NCI-H748 (cell line): ENCODE data around the gene PDE3B.
"Not testable (repeated sequence)": the region's sequence is repeated elsewhere in the genome, so short reads cannot be mapped to it uniquely, and the experiment has no call there.

ENCODE experiments used
- DNase-seq: peaks from one replicate; lab custom pipeline; 2025; ENCODE audit not compliant: unreplicated experiment; lab: John Stamatoyannopoulos, UW

The PDE3B gene

DNA sequence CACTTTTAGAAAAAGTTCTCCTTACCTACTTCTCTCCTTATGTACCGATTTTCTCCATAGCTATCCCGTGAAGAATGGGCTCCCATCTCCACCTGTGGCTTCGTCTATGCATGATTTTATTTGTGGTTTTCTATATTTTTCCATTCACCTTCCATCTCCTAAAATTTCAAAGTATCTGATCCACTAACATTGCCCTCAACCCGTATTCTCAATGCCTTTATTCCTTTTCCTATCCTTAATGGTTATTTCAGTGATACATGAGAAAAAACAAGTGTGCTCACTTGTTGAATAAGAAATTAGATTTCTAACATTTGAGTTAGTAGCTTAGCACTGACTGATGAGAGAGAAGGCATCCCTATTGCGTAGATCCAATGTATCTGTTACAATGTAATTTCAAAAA, 231.6 kb downstream of the PDE3B start:
- DNase-seq: no peak

GRCh38 chr11:14881576-14882193, 238.1 kb downstream of the PDE3B start:
- DNase-seq: no peak

DNA sequence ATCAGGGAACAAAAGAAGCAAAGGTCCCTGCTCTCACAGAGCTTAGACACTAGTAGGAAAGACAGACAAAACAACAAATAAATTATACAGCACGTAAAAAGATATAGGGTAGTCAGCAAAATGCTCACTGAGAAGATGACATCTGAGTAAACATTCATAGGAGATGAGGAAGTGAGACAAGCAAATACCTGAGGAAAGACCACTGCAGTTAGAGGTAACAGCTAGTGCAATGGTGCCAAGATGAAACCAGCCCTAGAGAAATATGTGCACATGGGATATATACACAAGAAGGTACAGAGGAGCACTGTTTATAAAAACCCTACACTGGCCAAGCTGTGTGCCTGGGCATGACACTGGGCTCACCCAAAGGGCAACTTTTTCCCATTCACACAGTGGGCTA, 238.6 kb downstream of the PDE3B start:
- no peak for DNase-seq

- not testable (repeated sequence) for DNase-seq
Measured at GRCh38 chr11:14883683-14884082, 240.1 kb downstream of the PDE3B start.

DNA sequence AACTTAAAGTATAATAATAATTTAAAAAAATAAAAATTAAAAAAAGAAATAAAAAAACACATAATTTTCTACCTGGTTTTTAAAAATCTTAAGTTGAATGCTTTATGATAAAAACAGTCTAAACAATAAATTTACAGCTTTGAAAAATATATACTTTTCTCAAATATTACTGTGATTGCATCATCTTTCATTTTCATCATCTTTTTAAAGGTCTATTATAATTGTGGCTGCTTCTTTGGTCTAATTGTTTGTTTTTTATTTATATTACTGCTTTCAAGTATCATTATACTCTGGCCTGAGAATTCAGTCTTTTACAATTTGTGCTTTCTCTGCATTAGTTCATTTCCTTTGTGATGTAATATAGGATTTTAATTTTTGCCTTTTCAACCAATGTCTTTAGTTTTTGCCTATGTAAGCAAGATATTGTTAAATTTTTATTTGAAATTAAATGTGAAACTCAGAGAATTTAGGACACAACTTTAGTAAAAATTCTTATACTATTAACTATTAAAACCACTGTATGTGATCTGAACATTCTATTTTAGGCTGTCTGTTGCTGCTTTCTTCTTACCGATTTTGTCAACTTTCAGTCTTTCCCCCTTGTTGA, 241.2 kb downstream of the PDE3B start:
- no peak for DNase-seq

DNA sequence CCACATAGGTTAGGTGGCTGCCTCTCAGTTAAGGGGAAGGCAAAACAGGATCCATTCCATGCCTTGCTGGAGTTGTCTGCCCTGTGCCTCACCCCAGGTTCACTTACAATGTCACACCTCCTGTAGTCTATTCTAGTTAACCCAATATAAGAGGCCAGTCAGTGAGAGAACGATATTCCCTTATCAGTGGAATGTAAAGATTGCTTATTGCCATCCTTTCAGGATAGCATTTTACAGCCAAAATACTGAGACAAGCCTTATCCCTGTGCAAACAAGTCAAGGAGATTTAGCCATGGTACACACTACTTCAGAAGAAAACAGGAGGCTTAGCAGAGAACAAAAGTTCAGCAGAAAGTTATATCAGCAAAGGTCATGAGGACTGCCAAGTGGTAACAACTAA, 242.9 kb downstream of the PDE3B start:
- no peak for DNase-seq

DNA sequence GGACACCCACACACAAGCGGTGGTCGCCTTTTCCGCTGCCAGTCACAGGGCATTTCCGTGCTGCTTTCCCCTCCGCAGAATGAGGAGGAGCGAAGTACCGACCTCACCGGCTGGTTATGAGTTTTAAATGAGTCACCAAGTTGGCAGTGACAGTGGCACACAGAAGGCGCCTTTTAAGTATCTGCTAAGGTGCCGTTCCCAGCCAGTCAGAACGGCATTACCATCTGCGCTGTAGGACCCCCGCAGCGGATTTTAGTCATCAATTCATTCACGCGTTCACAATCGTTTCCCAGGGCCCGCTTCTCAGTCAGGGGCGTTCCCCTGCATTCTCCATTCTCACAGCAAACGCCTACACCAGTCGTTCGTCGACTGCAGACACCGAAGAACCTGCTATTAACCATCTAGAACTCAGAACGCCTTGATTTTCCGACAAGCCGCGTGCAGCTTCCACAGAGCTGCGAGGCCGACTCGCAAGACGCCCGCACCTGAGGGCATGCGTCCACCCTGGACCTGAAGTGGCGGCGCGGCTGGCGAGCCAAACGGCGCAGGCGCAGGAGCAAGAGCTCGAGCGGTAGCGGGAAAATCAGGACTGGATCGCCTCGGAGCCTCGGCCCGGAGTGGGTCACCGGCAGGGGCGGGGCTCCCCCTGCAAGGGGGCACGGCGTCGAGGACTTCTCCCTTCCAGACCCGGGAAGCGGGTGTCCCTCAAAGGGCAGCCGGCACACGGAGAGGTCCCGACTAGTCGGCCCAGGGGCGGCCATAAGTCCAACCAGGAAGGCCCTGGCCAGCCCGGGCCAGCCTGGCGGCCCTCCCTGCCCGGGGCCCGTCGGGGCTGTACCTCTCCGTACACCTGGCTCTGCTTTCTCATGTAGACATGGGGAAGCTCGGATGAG, 247.8 kb downstream of the PDE3B start:
- DNase-seq: peak; percentile 82

DNA sequence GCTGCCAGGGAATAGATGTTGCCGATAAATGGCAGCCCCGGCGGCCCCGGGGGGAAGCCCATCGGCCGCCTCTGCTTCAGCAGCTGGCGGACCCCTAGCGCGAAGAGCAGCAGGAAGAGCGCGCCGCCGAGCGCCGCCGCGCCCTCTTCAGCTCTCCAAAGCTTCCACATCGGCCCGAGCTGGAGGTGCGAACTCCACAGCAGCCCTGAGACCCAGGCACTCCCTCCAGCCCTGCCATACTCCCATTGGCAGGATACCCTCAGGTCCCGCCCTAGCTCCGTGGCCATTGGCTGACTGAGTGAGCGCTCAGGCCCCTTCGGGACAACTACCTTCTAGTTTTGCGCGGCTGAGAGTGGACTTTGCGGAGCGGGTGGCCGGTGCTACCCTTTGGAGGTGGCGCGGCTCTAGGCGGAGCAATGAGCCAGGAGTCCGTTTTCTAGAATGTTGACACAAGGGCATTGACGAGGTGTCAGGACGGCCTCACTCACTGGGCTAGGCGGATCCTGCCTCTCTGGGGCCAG, 248.5 kb downstream of the PDE3B start, which contains the start of gene CYP2R1:
TSS of gene CYP2R1 (minus strand) at position 196 of the 521 bp plus-strand sequence. CDS start at position 170, 26 bp downstream.
- DNase-seq: peak; percentile 96

DNA sequence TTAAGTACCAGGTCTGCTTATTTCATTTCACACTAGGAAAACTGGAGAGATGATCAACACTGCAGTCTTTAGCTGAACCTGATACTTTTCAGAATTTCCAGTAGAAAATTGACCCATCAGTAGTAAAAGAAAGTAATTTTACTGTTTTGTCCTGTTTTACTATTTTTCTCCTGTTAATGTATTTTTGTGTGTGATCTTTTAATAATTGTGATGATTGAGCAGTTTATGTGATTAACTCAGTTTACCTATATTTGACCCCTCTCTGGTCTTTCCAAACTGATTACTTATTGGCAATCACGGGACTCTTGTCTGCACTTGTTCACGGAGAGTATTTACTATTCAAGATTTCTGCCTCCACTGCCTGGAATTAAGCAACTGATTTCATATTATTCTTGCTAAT, 249.0 kb downstream of the PDE3B start:
- DNase-seq: no peak

GRCh38 chr11:14894657-14895598, 251.3 kb downstream of the PDE3B start:
- no peak for DNase-seq

DNA sequence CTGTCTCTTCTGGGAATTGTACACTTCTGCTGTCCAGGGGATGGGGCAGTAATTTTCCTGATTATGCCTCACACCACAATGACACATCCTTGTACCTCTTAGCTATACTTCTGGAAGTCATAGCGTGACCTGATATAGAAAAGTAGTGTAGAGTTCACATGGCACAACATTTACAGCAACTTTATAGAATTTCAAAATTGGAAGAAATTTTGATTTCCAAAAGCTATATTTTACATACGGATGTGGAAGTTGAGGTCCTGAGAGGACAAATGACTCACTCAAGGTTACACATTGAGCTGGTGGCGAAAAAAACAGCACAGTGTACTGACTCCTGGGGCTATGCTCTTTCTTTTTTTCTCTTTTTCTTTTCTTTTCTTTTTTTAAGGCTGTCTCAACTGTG, 254.8 kb downstream of the PDE3B start:
- no peak for DNase-seq

GRCh38 chr11:14898906-14899305, 255.3 kb downstream of the PDE3B start:
- no peak for DNase-seq

- DNase-seq: no peak
Measured at GRCh38 chr11:14902650-14903350, 259.2 kb downstream of the PDE3B start.

GRCh38 chr11:14904745-14905103, 261.1 kb downstream of the PDE3B start:
- no peak for DNase-seq

- no peak for DNase-seq
Measured at GRCh38 chr11:14905104-14906033, 261.8 kb downstream of the PDE3B start.

DNA sequence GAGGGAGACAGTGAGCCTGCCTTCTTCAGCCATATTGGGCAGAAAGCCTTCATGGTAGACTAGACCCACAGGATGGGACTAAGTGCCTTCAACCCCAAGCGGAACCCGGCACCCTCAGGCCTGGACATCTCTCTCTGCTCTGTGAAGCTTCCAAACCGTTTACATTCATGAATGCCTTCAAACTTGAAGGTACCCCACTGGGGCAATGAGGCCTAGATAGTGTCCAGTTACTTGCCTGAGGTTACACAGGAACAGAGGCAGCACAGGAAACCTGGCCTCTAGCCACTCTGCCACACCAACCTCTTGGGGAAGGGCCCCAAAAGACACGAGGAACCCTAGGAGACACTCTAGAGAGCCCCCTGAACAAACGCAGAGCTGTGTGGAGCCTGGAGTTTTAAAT, 263.0 kb downstream of the PDE3B start:
- DNase-seq: no peak

GRCh38 chr11:14906993-14907392, 263.4 kb downstream of the PDE3B start:
- no peak for DNase-seq

DNA sequence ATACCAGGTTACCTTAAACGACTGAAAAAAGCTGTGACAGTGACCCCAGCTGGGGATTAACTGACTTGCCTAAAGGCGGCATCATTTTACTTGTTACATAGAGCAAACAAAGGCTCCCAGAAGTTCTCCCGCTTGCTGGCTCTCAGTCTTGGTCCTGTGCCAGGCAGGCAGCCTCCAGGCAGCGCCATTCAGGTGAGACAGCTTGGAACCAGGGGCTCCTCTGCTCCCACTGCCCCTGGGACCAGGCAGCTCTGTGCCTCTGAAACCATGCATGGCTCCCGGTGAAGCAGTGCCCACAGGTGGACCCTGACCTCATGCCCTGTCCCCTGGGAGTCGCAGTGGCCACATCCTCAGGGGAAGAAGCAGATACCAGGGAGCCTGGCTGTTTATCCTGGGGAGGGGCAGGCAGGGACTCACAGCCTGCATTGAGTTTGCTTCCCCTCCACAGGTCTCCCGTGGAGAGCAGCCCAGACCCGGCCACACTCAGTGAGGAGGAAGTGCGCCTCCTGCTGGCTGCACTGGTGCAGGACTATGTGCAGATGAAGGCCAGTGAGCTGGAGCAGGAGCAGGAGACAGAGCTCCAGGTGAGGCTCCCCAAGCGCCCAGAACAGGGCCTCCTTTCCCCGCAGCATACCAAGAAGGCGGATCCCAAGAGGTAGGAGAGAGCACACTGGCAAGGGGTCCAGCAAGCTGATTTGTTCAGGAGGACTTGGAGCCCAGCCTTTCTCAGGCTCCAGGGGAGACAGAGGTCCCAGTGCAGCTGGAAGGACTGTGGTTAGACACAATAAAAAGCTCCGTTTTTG, 264.0 kb downstream of the PDE3B start:
- peak; percentile 93 for DNase-seq
